HCT116 (cell line): Measurements from ENCODE around the gene PRICKLE3. TPM values are rescaled to one million over a fixed set of nuclear protein-coding genes. Genes with fewer than 3 reads are reported as not detected.

Source experiments
- ATAC-seq: fragments of 200-7000 bp; cut with Tn5 transposase; 2 replicates; pipeline ENCODE4 v1.9.1; 2020; ENCODE audit warnings: mild to moderate bottlenecking, moderate library complexity
- BruUV-seq: library from RNA; stranded (reverse); fragments of 400-500 nt; replicated peaks from 2 replicates; lab custom pipeline; 2021; lab: Mats Ljungman, UMichigan
- CTCF ChIA-PET: fragments of 300-600 bp; sonication (Branson Sonifier 250); formaldehyde crosslinking; loops from one replicate; lab custom pipeline; 2021; ENCODE audit warnings: antibody characterized with exemption; lab: Charles Lee
- POLR2A ChIA-PET: fragments of 300-600, 350-600 bp; sonication (Branson Sonifier 250); formaldehyde crosslinking; loops from one replicate; lab custom pipeline; 2021; ENCODE audit warnings: antibody characterized with exemption; lab: Charles Lee
- RAD21 ChIA-PET, 2 experiments: fragments of 300-600 bp; sonication (Branson Sonifier 250); formaldehyde crosslinking; loops; one replicate each; lab custom pipeline; 2023; ENCODE audit warnings: low total read pairs in 2 of 2; ENCODE audit not compliant: uncharacterized antibody in 2 of 2, unreplicated experiment in 2 of 2, low non-redundant PET in 1 of 2; lab: Charles Lee
- DNase-seq: peaks from one replicate; pipeline ENCODE4 v3.0.0-alpha.2; 2010; ENCODE audit warnings: low read depth, low spot score
- H2AFZ ChIP-seq: fragments of 200-600 bp; shearing (Covaris generic), sonication (generic); 2 replicates; pipeline ENCODE4 v1.6.1; 2017; ENCODE audit warnings: low read depth, mixed run types, mixed read lengths, antibody characterized with exemption, low read length; ENCODE audit not compliant: poor library complexity, severe bottlenecking
- H3K27ac ChIP-seq: 2 replicates; pipeline ENCODE4 v1.5.1; 2012; ENCODE audit warnings: low read depth, low read length
- H3K27me3 ChIP-seq: fragments of 200-600 bp; sonication (generic); 2 replicates; pipeline ENCODE4 v1.6.1; 2016; ENCODE audit warnings: mixed run types, low read length, mixed read lengths; ENCODE audit not compliant: insufficient read depth
- H3K36me3 ChIP-seq, 2 experiments: fragments of 200-500 bp in 1 of 2; fragments of 200-600 bp in 1 of 2; sonication (Bioruptor generic) in 1 of 2; sonication (generic) in 1 of 2; 2 replicates each; pipeline versions ENCODE4 v1.5.1 to v1.6.1; 2014 to 2016; ENCODE audit warnings: low read length in 2 of 2, inconsistent platforms in 1 of 2, mixed read lengths in 1 of 2, mixed run types in 1 of 2; ENCODE audit not compliant: insufficient read depth in 2 of 2, control insufficient read depth in 1 of 2
- H3K4me1 ChIP-seq, 2 experiments: fragments of 200-600 bp in 1 of 2; sonication (generic) in 1 of 2; 2 replicates each; pipeline versions ENCODE4 v1.5.1 to v1.6.1; 2012 to 2017; ENCODE audit warnings: low read length in 2 of 2, inconsistent platforms in 1 of 2, mild to moderate bottlenecking in 1 of 2, mixed read lengths in 1 of 2, mixed run types in 1 of 2, moderate library complexity in 1 of 2; ENCODE audit not compliant: insufficient read depth in 2 of 2, control insufficient read depth in 1 of 2
- H3K4me2 ChIP-seq: fragments of 200-600 bp; sonication (generic); 2 replicates; pipeline ENCODE4 v1.6.1; 2017; ENCODE audit warnings: mixed run types, low read length, mixed read lengths
- H3K4me3 ChIP-seq, 2 experiments: fragments of 200-600 bp in 1 of 2; sonication (generic) in 1 of 2; replicated peaks in 1 of 2; 2 replicates each; pipeline ENCODE4 v1.5.1; 2011 to 2016; ENCODE audit warnings: low read length in 2 of 2, control low read depth in 1 of 2, low read depth in 1 of 2, mild to moderate bottlenecking in 1 of 2, mixed read lengths in 1 of 2, mixed run types in 1 of 2
- H3K79me2 ChIP-seq: fragments of 200-600 bp; sonication (generic); 2 replicates; pipeline ENCODE4 v1.6.1; 2017; ENCODE audit warnings: mild to moderate bottlenecking, mixed run types, low read length, moderate library complexity, mixed read lengths; ENCODE audit not compliant: insufficient read depth
- H3K9ac ChIP-seq: fragments of 200-600 bp; sonication (generic); 2 replicates; pipeline ENCODE4 v1.6.1; 2016; ENCODE audit warnings: low read length, mixed read lengths
- H3K9me2 ChIP-seq: fragments of 200-600 bp; sonication (generic), shearing (Covaris generic); 2 replicates; pipeline ENCODE4 v1.6.1; 2017; ENCODE audit warnings: mixed run types, mild to moderate bottlenecking, moderate library complexity; ENCODE audit not compliant: insufficient read depth
- H3K9me3 ChIP-seq, 2 experiments: fragments of 200-500 bp in 1 of 2; fragments of 200-600 bp in 1 of 2; sonication (Bioruptor generic) in 1 of 2; sonication (generic) in 1 of 2; 2 replicates each; pipeline ENCODE4 v1.6.1; 2014 to 2017; ENCODE audit warnings: low read length in 2 of 2, mixed read lengths in 2 of 2, inconsistent platforms in 1 of 2, low read depth in 1 of 2, mild to moderate bottlenecking in 1 of 2, mixed run types in 1 of 2, moderate library complexity in 1 of 2; ENCODE audit not compliant: control insufficient read depth in 1 of 2, insufficient read depth in 1 of 2
- H4K20me1 ChIP-seq: fragments of 200-600 bp; sonication (generic), shearing (Covaris generic); 2 replicates; pipeline ENCODE4 v1.6.1; 2017; ENCODE audit warnings: mixed run types, mild to moderate bottlenecking, moderate library complexity; ENCODE audit not compliant: insufficient read depth
- ATF3 ChIP-seq: IDR thresholded peaks from 2 replicates; pipeline ENCODE4 v1.6.1; 2012
- CEBPB ChIP-seq: IDR thresholded peaks from 2 replicates; pipeline ENCODE4 v1.6.1; 2012; ENCODE audit warnings: low read depth
- CTCF ChIP-seq, 3 experiments: fragments of 200-600 bp in 1 of 3; sonication (generic) in 1 of 3; IDR thresholded peaks in 2 of 3; conservative IDR thresholded peaks in 1 of 3; 2 replicates each; pipeline ENCODE4 v1.5.1; 2012 to 2017; ENCODE audit warnings: low read depth in 2 of 3, low read length in 2 of 3, antibody characterized with exemption in 1 of 3, borderline replicate concordance in 1 of 3, control low read depth in 1 of 3, mild to moderate bottlenecking in 1 of 3, mixed read lengths in 1 of 3, mixed run types in 1 of 3, moderate library complexity in 1 of 3; ENCODE audit not compliant: insufficient read depth in 1 of 3
- EGR1 ChIP-seq: IDR thresholded peaks from 2 replicates; pipeline ENCODE4 v1.6.1; 2012; ENCODE audit warnings: low read depth
- ELF1 ChIP-seq: IDR thresholded peaks from 2 replicates; pipeline ENCODE4 v1.6.1; 2012; ENCODE audit warnings: low read depth, borderline replicate concordance
- EZH2 ChIP-seq: fragments of 200-600 bp; sonication (generic); IDR thresholded peaks from 2 replicates; pipeline ENCODE4 v1.6.1; 2017; ENCODE audit warnings: antibody characterized with exemption, mixed run types
- EZH2phosphoT487 ChIP-seq: fragments of 200-600 bp; IDR thresholded peaks from 2 replicates; pipeline ENCODE4 v1.6.1; 2018; ENCODE audit warnings: antibody characterized with exemption, borderline replicate concordance
- FOSL1 ChIP-seq: IDR thresholded peaks from 2 replicates; pipeline ENCODE4 v1.6.1; 2012; ENCODE audit warnings: low read depth
- JUND ChIP-seq: IDR thresholded peaks from 2 replicates; pipeline ENCODE4 v1.6.1; 2012
- MAX ChIP-seq: IDR thresholded peaks from 2 replicates; pipeline ENCODE4 v1.6.1; 2012
- POLR2A ChIP-seq: IDR thresholded peaks from 2 replicates; pipeline ENCODE4 v1.7.0; 2011; ENCODE audit warnings: borderline replicate concordance; ENCODE audit not compliant: insufficient read depth, insufficient read length; ENCODE audit errors: extremely low read depth
- RAD21 ChIP-seq: IDR thresholded peaks from 2 replicates; pipeline ENCODE4 v1.6.1; 2012; ENCODE audit warnings: low read depth, mild to moderate bottlenecking
- SIN3A ChIP-seq: IDR thresholded peaks from 2 replicates; pipeline ENCODE4 v1.6.1; 2012; ENCODE audit warnings: low read depth
- SRF ChIP-seq: IDR thresholded peaks from 2 replicates; pipeline ENCODE4 v1.6.1; 2012; ENCODE audit warnings: low read depth
- TCF7L2 ChIP-seq: IDR thresholded peaks from 2 replicates; pipeline ENCODE4 v1.7.0; 2011; ENCODE audit warnings: borderline replicate concordance, inconsistent platforms; ENCODE audit not compliant: insufficient read depth, insufficient read length; ENCODE audit errors: extremely low read depth
- ZBTB33 ChIP-seq: IDR thresholded peaks from 2 replicates; pipeline ENCODE4 v1.6.1; 2011; ENCODE audit warnings: mild to moderate bottlenecking, low read length, moderate library complexity; ENCODE audit not compliant: insufficient replicate concordance; ENCODE audit errors: extremely low read depth
- ZNF274 ChIP-seq: fragments of 200-500 bp; sonication (Bioruptor generic); IDR thresholded peaks from 2 replicates; pipeline ENCODE4 v1.6.1; 2014; ENCODE audit warnings: mild to moderate bottlenecking, low read depth, low read length, inconsistent platforms
- intact Hi-C: fragments of 100-400 bp; cut with micrococcal nuclease; formaldehyde crosslinking; loops from 2 replicates; pipeline ENCODE4 v1.10.0; 2022
- total RNA-seq: library from RNA; stranded (reverse); gene quantifications from one replicate; pipeline ENCODE4 v1.2.1, GENCODE V29; 2021; ENCODE audit not compliant: unreplicated experiment

The PRICKLE3 gene
- total RNA-seq, 1 experiment from 2014 or later, result 27.8 TPM

- DNase-seq (no peak), ATAC-seq (no peak)
- Histone ChIP-seq H3K27me3 (no peaks in the 10 kb centered on the region), H3K4me3 (no peak overlapping the region), H3K4me2 (no peak overlapping the region), H3K9me2 (no peaks in the 10 kb centered on the region), H4K20me1 (no peaks in the 10 kb centered on the region), H3K9ac (no peak overlapping the region), H2AFZ (no peak overlapping the region), H3K79me2 (no peaks in the 10 kb centered on the region), H3K9me3 (no peaks in the 10 kb centered on the region), H3K27ac (no peak overlapping the region), H3K4me1 (no peaks in the 10 kb centered on the region), H3K36me3 (no peaks in the 10 kb centered on the region)
- no TSS peak for BruUV-seq
- RAD21 ChIA-PET, result no interaction called here
- CTCF ChIA-PET, result no interaction called here
- POLR2A ChIA-PET, result no interaction called here
- intact Hi-C loops, result no loop called here
- no peak for TF ChIP-seq FOSL1
- TF ChIP-seq SIN3A, result no peak
These were observed 33.9 kb upstream of the PRICKLE3 start for GRCh38 chrX:49220100-49220499.

GRCh38 chrX:49214996-49215526, 28.9 kb upstream of the PRICKLE3 start:
- H3K9me2 ChIP-seq, result no peaks in the 10 kb centered on the region
- no TSS peak for BruUV-seq
- DNase-seq, result no peak
- CTCF ChIA-PET, result no interaction called here
- no peaks in the 10 kb centered on the region for H3K4me1 ChIP-seq
- H4K20me1 ChIP-seq, result no peaks in the 10 kb centered on the region
- POLR2A ChIA-PET, result no interaction called here
- H3K4me2 ChIP-seq, result no peak overlapping the region
- H3K79me2 ChIP-seq, result no peaks in the 10 kb centered on the region
- H3K36me3 ChIP-seq, result no peaks in the 10 kb centered on the region
- intact Hi-C loops, result no loop called here
- H3K27ac ChIP-seq, result no peak overlapping the region
- no peak for ATAC-seq
- no peak overlapping the region for H3K9ac ChIP-seq
- H2AFZ ChIP-seq, result no peak overlapping the region
- H3K4me3 ChIP-seq, result no peak overlapping the region
- no peaks in the 10 kb centered on the region for H3K27me3 ChIP-seq
- RAD21 ChIA-PET, result no interaction called here
- H3K9me3 ChIP-seq, result no peaks in the 10 kb centered on the region
- no peak for TF ChIP-seq ZNF274
- TF ChIP-seq JUND, result no peak
- TF ChIP-seq EGR1, result no peak
- TF ChIP-seq CTCF (IDR thresholded peaks at IDR 0.05 in 2 of 3, conservative IDR thresholded peaks at IDR 0.05 in 1 of 3; ENCODE audit: borderline replicate concordance in 1 of 3, insufficient read depth in 1 of 3, low read depth in 2 of 3, low read length in 2 of 3), result no peak
- TF ChIP-seq POLR2A, result no peak
- no peak for TF ChIP-seq RAD21
- TF ChIP-seq FOSL1, result no peak
- no peak for TF ChIP-seq EZH2phosphoT487
- TF ChIP-seq CEBPB, result no peak
- no peak for TF ChIP-seq MAX
- no peak for TF ChIP-seq ELF1
- no peak for TF ChIP-seq EZH2
- TF ChIP-seq SIN3A, result no peak
- no peak for TF ChIP-seq TCF7L2
- TF ChIP-seq ATF3, result no peak
- TF ChIP-seq ZBTB33, result no peak
- no peak for TF ChIP-seq SRF
